ENCODE data around the gene NCBP3.

The NCBP3 gene

GRCh38 chr17:3812284-3812683, 33.8 kb downstream of the NCBP3 start:
- no CpG with 5 or more reads among the region's 10 CpGs for WGBS (ENCODE audit: extremely low coverage, insufficient coverage, insufficient read length)
- Histone ChIP-seq H3K23ac (ENCODE audit: low read length) (no peak overlapping the region), H3K27me3 (ENCODE audit: insufficient read depth, low read length) (no peaks in the 10 kb centered on the region), H3K27ac (ENCODE audit: low read depth, low read length) (no peak overlapping the region), H3K4me1 (ENCODE audit: control insufficient read depth in 1 of 2, insufficient read depth in 2 of 2, low read length in 2 of 2) (no peaks in the 10 kb centered on the region), H2BK12ac (ENCODE audit: low read length) (no peak overlapping the region), H4K91ac (ENCODE audit: low read depth, low read length) (no peak overlapping the region), H2BK120ac (ENCODE audit: insufficient read depth, low read length, poor library complexity) (no peak overlapping the region), H3K9ac (ENCODE audit: low read length) (no peak overlapping the region), H3K79me2 (ENCODE audit: control insufficient read depth, insufficient read depth, low read length, poor library complexity) (no peaks in the 10 kb centered on the region), H2BK5ac (ENCODE audit: low read depth, low read length, poor library complexity) (no peak overlapping the region), H2AFZ (ENCODE audit: insufficient read depth, low read length, poor library complexity) (no peak overlapping the region), H3K9me3 (ENCODE audit: insufficient read depth, low read depth, low read length) (no peaks in the 10 kb centered on the region), H4K12ac (ENCODE audit: low read depth, low read length) (no peak overlapping the region), H3K4me2 (ENCODE audit: low read length) (no peak overlapping the region), H3K4ac (ENCODE audit: low read depth, low read length) (no peak overlapping the region), H3K36me3 (ENCODE audit: control insufficient read depth in 1 of 2, insufficient read depth in 2 of 2, low read length in 2 of 2) (peaks cover 45 to 68% of the 10 kb centered on the region in 2 experiments), H3K79me1 (ENCODE audit: low read length) (no peaks in the 10 kb centered on the region), H3K4me3 (ENCODE audit: low read depth, low read length) (no peak overlapping the region), H4K8ac (ENCODE audit: low read depth, low read length) (no peak overlapping the region), H3K14ac (ENCODE audit: low read length) (no peak overlapping the region), H2AK5ac (ENCODE audit: low read length) (no peak overlapping the region), H3K18ac (ENCODE audit: low read length) (no peak overlapping the region)
- peak in 1 of 2 donors; percentile 6 for DNase-seq

GRCh38 chr17:3810019-3810418, 36.0 kb downstream of the NCBP3 start:
- Histone ChIP-seq H3K18ac (ENCODE audit: low read length) (no peak overlapping the region), H3K79me1 (ENCODE audit: low read length) (no peaks in the 10 kb centered on the region), H2AFZ (ENCODE audit: insufficient read depth, low read length, poor library complexity) (no peak overlapping the region), H3K9me3 (ENCODE audit: insufficient read depth, low read depth, low read length) (no peaks in the 10 kb centered on the region), H3K27me3 (ENCODE audit: insufficient read depth, low read length) (no peaks in the 10 kb centered on the region), H3K4me1 (ENCODE audit: control insufficient read depth in 1 of 2, insufficient read depth in 2 of 2, low read length in 2 of 2) (no peaks in the 10 kb centered on the region), H2AK5ac (ENCODE audit: low read length) (no peak overlapping the region), H3K4me2 (ENCODE audit: low read length) (no peak overlapping the region), H3K23ac (ENCODE audit: low read length) (no peak overlapping the region), H3K27ac (ENCODE audit: low read depth, low read length) (no peak overlapping the region), H3K4me3 (ENCODE audit: low read depth, low read length) (no peak overlapping the region), H2BK12ac (ENCODE audit: low read length) (no peak overlapping the region), H2BK5ac (ENCODE audit: low read depth, low read length, poor library complexity) (no peak overlapping the region), H3K79me2 (ENCODE audit: control insufficient read depth, insufficient read depth, low read length, poor library complexity) (no peaks in the 10 kb centered on the region), H3K36me3 (ENCODE audit: control insufficient read depth in 1 of 2, insufficient read depth in 2 of 2, low read length in 2 of 2) (peaks cover 42 to 61% of the 10 kb centered on the region in 2 experiments), H3K9ac (ENCODE audit: low read length) (no peak overlapping the region), H4K8ac (ENCODE audit: low read depth, low read length) (no peak overlapping the region), H3K4ac (ENCODE audit: low read depth, low read length) (no peak overlapping the region), H4K91ac (ENCODE audit: low read depth, low read length) (no peak overlapping the region), H4K12ac (ENCODE audit: low read depth, low read length) (no peak overlapping the region), H3K14ac (ENCODE audit: low read length) (no peak overlapping the region), H2BK120ac (ENCODE audit: insufficient read depth, low read length, poor library complexity) (no peak overlapping the region)
- no peak for DNase-seq
- WGBS (ENCODE audit: extremely low coverage, insufficient coverage, insufficient read length): no CpG with 5 or more reads among the region's 4 CpGs

GRCh38 chr17:3809135-3809534, 36.9 kb downstream of the NCBP3 start:
- Histone ChIP-seq H4K91ac (ENCODE audit: low read depth, low read length) (no peak overlapping the region), H3K9ac (ENCODE audit: low read length) (no peak overlapping the region), H3K79me1 (ENCODE audit: low read length) (no peaks in the 10 kb centered on the region), H3K9me3 (ENCODE audit: insufficient read depth, low read depth, low read length) (no peaks in the 10 kb centered on the region), H3K18ac (ENCODE audit: low read length) (no peak overlapping the region), H3K14ac (ENCODE audit: low read length) (no peak overlapping the region), H4K8ac (ENCODE audit: low read depth, low read length) (no peak overlapping the region), H2AFZ (ENCODE audit: insufficient read depth, low read length, poor library complexity) (no peak overlapping the region), H2BK12ac (ENCODE audit: low read length) (no peak overlapping the region), H4K12ac (ENCODE audit: low read depth, low read length) (no peak overlapping the region), H3K4me2 (ENCODE audit: low read length) (no peak overlapping the region), H2BK5ac (ENCODE audit: low read depth, low read length, poor library complexity) (no peak overlapping the region), H3K27me3 (ENCODE audit: insufficient read depth, low read length) (no peaks in the 10 kb centered on the region), H3K36me3 (ENCODE audit: control insufficient read depth in 1 of 2, insufficient read depth in 2 of 2, low read length in 2 of 2) (peaks cover 37 to 55% of the 10 kb centered on the region in 2 experiments), H3K4ac (ENCODE audit: low read depth, low read length) (no peak overlapping the region), H3K79me2 (ENCODE audit: control insufficient read depth, insufficient read depth, low read length, poor library complexity) (no peaks in the 10 kb centered on the region), H3K27ac (ENCODE audit: low read depth, low read length) (no peak overlapping the region), H3K4me3 (ENCODE audit: low read depth, low read length) (no peak overlapping the region), H3K23ac (ENCODE audit: low read length) (no peak overlapping the region), H2AK5ac (ENCODE audit: low read length) (no peak overlapping the region), H3K4me1 (ENCODE audit: control insufficient read depth in 1 of 2, insufficient read depth in 2 of 2, low read length in 2 of 2) (no peaks in the 10 kb centered on the region), H2BK120ac (ENCODE audit: insufficient read depth, low read length, poor library complexity) (no peak overlapping the region)
- DNase-seq: peak in 1 of 2 donors; percentile 32
- no CpG with 5 or more reads among the region's 4 CpGs for WGBS (ENCODE audit: extremely low coverage, insufficient coverage, insufficient read length)

- no peak overlapping the region for H2AK5ac ChIP-seq (ENCODE audit: low read length)
- H2BK120ac ChIP-seq (ENCODE audit: insufficient read depth, low read length, poor library complexity): no peak overlapping the region
- no peak for DNase-seq
- H2AFZ ChIP-seq (ENCODE audit: insufficient read depth, low read length, poor library complexity): no peak overlapping the region
- H3K27me3 ChIP-seq (ENCODE audit: insufficient read depth, low read length): no peaks in the 10 kb centered on the region
- no peak overlapping the region for H3K18ac ChIP-seq (ENCODE audit: low read length)
- H3K14ac ChIP-seq (ENCODE audit: low read length): no peak overlapping the region
- H3K4me1 ChIP-seq (ENCODE audit: control insufficient read depth in 1 of 2, insufficient read depth in 2 of 2, low read length in 2 of 2): no peaks in the 10 kb centered on the region
- H3K79me2 ChIP-seq (ENCODE audit: control insufficient read depth, insufficient read depth, low read length, poor library complexity): no peaks in the 10 kb centered on the region
- H3K36me3 ChIP-seq (ENCODE audit: control insufficient read depth in 1 of 2, insufficient read depth in 2 of 2, low read length in 2 of 2): peaks cover 36 to 51% of the 10 kb centered on the region in 2 experiments
- H3K9ac ChIP-seq (ENCODE audit: low read length): no peak overlapping the region
- no peak overlapping the region for H3K4ac ChIP-seq (ENCODE audit: low read depth, low read length)
- no CpG with 5 or more reads among the region's 7 CpGs for WGBS (ENCODE audit: extremely low coverage, insufficient coverage, insufficient read length)
- no peak overlapping the region for H3K27ac ChIP-seq (ENCODE audit: low read depth, low read length)
- H3K79me1 ChIP-seq (ENCODE audit: low read length): no peaks in the 10 kb centered on the region
- no peak overlapping the region for H3K23ac ChIP-seq (ENCODE audit: low read length)
- no peak overlapping the region for H2BK5ac ChIP-seq (ENCODE audit: low read depth, low read length, poor library complexity)
- H4K91ac ChIP-seq (ENCODE audit: low read depth, low read length): no peak overlapping the region
- no peak overlapping the region for H2BK12ac ChIP-seq (ENCODE audit: low read length)
- no peak overlapping the region for H3K4me2 ChIP-seq (ENCODE audit: low read length)
- no peak overlapping the region for H3K4me3 ChIP-seq (ENCODE audit: low read depth, low read length)
- no peak overlapping the region for H4K8ac ChIP-seq (ENCODE audit: low read depth, low read length)
- no peaks in the 10 kb centered on the region for H3K9me3 ChIP-seq (ENCODE audit: insufficient read depth, low read depth, low read length)
- H4K12ac ChIP-seq (ENCODE audit: low read depth, low read length): no peak overlapping the region
These were observed 37.3 kb downstream of the NCBP3 start for GRCh38 chr17:3808701-3809100.
